Measurements from ENCODE around the gene INPP5A.

INPP5A gene

GRCh38 chr10:132556994-132557441, 19.4 kb downstream of the INPP5A start:
- Histone ChIP-seq H3K27ac (no peak overlapping the region), H3K4me3 (no peak overlapping the region)

DNA sequence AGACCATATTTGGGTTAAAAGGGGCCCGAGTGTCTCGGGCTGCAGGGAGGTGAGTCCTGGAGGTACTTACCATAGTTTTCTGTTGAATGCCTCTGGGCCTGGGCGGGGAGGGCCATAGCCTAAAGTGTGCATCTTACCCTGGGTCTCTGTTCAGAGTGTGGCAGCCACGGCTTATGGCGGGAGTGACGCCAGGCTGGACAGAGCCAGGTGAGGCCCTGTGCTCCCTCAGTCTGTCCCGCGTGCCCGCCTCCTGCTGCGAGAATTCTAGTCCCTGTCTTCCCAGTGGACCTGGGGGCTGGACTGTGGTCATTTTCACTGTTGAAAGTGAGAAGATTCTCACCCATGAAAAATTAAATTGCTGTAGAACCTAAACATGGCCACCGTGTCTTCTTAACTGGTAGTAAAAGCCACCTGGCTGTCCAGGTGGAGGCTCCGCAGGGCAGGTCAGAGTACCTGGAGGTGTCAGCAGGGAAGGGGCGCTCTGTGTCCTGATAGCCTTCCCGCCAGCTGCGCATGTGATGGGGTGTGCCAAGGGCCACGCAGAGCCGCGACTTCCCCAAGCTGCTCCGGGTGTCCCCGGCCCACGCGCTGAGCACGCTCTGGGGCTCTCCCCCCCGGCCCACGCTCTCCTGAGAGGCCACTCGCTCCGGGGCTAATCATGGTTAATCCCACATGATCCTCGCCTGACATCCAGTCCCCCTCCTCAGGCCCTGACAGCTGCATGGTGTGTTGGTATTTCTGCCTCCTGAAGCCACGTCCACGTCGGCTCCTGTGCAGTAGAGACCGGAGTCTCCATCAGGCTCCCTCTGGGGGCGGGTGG, 20.3 kb downstream of the INPP5A start:
- Histone ChIP-seq H3K4me3 (no peak overlapping the region), H3K27ac (no peak overlapping the region)

GRCh38 chr10:132558516-132559413, 21.2 kb downstream of the INPP5A start:
- no peak overlapping the region for H3K27ac ChIP-seq

GRCh38 chr10:132559538-132559937, 22.0 kb downstream of the INPP5A start:
- Histone ChIP-seq H3K27ac (no peak overlapping the region), H3K4me3 (no peak overlapping the region)

More at GRCh38 chr10:132558516-132559413, 21.2 kb downstream of the INPP5A start:
- no peak overlapping the region for H3K4me3 ChIP-seq

- no peak overlapping the region for H3K27ac ChIP-seq
- no peak overlapping the region for H3K4me3 ChIP-seq
Observed at GRCh38 chr10:132560241-132560731, 22.7 kb downstream of the INPP5A start.

- Histone ChIP-seq H3K4me3 (no peak overlapping the region), H3K27ac (no peak overlapping the region)
Observed at GRCh38 chr10:132562177-132562915, 24.8 kb downstream of the INPP5A start.

- Histone ChIP-seq H3K27ac (no peak overlapping the region), H3K4me3 (no peak overlapping the region)
Observed at GRCh38 chr10:132562916-132563456, 25.4 kb downstream of the INPP5A start.

DNA sequence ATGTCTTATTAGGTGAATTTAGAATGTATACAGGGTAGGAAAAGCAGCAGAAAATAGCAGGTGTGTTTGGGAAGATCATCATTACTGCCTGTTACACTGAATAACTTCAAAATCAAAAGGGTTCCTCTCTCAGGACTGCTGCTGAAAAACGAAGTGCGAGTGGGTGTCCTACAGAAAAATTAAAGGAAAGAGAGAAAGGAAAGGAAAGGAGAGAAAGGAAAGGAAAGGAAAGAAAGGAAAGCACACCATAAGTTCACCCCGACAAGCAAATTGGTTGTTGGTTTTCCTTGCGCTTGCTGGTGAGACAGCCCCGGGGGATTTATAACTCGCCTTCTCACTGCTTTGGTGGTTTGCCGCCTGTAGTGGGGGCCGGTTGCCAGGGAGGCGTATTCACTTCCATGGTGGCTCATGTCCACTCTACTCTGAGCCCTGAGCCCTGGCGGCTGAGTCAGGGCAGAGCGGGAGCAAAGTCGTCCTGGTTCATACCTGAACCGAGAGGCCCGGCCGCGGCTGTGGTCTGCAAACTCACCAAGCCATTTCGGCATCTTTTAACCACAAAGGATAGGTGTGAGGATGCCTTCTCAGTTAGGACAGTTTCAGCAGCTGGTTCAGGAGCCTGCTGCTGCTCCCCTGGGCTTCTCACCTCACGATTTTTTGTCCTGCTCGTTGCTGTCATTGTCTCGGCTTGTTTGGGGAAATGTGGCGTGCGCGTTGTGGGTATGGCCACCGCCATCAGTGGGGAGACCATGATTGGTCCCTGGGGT, 26.1 kb downstream of the INPP5A start:
- no peak overlapping the region for H3K27ac ChIP-seq
- no peak overlapping the region for H3K4me3 ChIP-seq

GRCh38 chr10:132564249-132564605, 26.6 kb downstream of the INPP5A start:
- Histone ChIP-seq H3K27ac (no peak overlapping the region), H3K4me3 (no peak overlapping the region)

GRCh38 chr10:132564690-132565089, 27.1 kb downstream of the INPP5A start:
- H3K4me3 ChIP-seq = no peak overlapping the region
- no peak overlapping the region for H3K27ac ChIP-seq

DNA sequence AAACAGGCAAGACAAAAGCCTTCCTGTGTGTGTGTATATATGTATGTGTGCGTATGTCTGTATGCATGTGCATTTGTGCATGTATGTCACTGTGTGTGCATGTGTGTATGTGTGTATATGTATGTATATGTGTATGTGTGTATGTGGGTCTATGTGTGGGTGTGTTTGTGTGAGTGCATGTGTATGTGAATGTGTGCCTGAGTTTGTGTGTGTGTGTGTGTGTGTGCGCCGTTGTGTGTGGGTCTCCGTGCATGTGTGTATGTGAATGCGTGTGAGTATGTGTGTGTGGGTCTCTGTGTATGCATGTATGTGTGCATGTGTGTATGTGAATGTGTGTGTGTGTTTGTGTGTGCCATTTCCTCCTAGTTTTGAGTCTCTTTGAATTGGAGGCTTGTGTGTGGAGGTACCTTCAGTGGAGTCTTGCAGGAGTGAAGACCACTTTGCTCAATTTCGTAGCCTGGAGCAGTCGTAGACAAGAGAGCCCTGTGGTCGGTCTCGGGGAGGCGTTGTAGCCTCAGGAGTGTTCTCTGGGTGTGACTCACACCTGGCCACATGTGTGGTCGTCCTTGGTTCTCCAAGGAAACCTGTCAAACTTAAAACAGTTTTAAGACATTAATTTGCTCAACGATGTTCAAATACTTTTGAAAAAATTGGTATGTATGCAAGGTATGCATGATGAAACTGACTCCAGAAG, 28.1 kb downstream of the INPP5A start:
- no peak overlapping the region for H3K27ac ChIP-seq
- H3K4me3 ChIP-seq = no peak overlapping the region

DNA sequence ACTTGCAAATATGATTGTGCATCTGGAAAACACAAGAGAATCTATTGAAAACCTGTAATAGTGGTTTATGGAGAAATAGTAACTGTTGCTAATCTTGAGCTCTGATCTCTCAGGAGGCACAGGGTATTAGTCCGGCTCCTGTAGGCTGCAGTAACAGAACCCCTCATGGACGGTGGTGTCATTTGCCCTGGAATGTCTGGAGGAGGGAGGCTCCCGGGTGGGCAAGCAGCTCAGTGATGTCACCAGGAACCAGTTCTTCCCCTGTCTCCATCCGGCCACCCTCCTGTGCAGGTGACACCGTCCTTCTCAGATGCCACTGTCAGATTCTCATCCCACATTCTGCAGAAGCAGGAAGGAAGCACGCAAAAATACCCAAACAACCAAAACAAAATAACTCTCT, 29.3 kb downstream of the INPP5A start:
- H3K27ac ChIP-seq = no peak overlapping the region
- no peak overlapping the region for H3K4me3 ChIP-seq

DNA sequence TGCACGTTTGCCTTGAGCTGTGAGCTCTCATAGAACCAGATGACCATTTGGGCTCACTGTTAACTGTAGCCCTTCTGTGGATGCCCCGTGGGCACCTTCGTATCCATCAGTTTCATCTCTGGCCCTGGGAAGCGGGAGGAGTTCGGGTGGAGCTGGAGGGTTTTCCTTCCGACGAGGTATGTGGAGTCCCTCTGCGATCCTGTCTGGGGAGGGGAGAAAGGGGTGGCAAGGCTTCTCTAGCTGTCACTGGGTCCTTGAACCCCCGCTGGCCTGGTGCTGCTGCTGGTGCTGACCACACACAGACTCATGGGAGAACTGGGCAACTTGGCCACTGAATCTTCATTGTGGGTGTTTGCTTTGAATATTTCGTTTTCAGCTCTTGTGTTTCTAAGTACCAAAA, 32.7 kb downstream of the INPP5A start:
- Histone ChIP-seq H3K27ac (no peak overlapping the region), H3K4me3 (no peak overlapping the region)

DNA sequence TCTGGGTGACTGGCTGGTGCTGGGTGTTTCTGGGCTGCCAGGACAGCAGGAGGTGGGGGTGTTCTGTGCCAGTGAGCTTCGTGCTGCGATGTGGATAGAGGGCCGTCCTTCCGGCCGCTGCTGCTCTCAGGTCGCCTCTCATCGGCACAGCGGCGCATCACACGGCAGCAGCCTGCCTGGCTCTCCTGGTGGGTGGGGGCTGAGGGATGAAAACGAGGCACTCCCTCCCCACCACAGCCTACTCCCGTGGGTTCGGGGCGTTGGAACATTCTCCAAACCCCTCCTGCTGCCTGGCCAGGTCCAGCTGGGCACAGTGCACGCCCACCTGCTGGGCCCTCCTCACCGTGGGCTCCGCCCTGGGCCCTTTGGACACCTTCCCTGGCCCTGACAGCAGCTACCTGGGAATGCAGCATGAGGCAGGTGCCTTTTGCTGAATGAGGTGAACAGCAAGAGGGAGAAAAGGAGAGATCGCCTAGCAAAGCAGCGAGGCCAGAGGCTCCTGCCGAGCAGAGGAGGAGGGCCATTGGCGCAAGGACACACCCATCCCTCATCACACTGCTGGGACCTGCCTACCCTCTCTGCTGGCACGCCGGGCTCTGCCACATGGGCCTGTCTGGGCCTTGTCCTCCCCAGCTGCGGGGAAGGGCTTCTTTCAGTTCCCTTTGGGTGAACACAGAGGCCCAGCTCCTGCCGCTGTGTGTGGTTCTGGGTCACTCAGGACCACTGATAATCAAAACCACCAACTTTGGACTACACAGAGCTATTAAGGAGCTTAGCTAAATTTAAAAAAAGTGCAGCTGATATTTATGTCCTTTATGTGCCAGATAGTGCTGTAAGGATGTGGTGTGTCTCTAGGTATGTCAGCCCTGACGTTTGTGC, 33.4 kb downstream of the INPP5A start:
- peak overlapping the region in 4 of 21 experiments; percentile 31 to 62 (median 46) for H3K27ac ChIP-seq
- H3K4me3 ChIP-seq = no peak overlapping the region

DNA sequence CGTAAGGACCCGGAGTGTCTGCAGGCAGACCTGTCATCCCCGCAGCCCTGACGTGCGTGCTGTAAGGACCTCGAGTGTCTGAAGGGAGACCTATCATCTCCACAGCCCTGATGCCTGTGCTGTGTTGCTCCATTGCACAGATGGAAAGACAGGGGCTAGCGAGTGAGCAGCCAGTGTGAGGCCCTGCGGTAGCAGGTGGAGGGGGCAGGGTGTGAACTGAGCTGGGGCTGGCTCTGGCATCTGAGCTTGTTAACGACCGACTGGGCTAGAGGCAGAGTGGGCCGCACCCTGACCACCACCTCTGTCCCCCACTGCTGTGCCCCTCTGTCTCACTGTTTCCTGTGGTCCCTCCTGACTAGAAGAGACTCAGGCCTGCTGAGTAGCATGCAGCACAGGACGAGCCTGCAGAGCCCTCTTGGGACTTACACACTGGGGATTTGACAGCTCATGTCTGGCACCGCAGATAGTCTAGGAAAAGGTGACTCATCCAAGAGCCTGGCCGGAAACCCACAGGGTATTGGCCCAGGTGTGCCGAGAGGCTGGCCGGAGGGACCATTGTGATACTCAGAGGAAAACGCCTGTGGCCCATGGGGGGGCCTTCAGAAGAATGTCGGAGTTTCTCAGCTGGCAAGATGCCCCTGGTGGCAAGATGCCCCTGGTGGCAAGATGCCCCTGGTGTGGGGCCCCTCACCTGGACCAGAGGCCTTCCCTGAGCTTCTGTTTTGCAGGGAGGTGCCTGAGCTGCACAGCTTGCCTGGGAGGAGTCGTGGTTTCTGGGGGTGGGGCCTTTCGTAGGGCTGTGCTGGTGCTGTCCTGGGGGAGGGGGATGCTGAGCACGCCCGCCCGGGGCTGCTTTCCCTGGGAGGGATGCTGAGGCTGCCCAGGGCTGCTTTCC, 34.3 kb downstream of the INPP5A start:
- H3K27ac ChIP-seq = peak overlapping the region in 3 of 21 experiments; percentile 34 to 62 (median 49)

GRCh38 chr10:132572545-132572937, 35.0 kb downstream of the INPP5A start:
- H3K27ac ChIP-seq = peak overlapping the region in 3 of 21 experiments; percentile 15 to 49 (median 26)
- H3K4me3 ChIP-seq = no peak overlapping the region

More for the DNA sequence above, 34.3 kb downstream of the INPP5A start:
- H3K4me3 ChIP-seq = no peak overlapping the region

Measured in skin epidermis (tissue), 12 donors.